MV-4-11 (cell line): ENCODE measurements around the gene MMP14.

Experiments used
- DNase-seq: peaks from one replicate; lab custom pipeline; 2025; lab: John Stamatoyannopoulos, UW

Gene MMP14

DNA sequence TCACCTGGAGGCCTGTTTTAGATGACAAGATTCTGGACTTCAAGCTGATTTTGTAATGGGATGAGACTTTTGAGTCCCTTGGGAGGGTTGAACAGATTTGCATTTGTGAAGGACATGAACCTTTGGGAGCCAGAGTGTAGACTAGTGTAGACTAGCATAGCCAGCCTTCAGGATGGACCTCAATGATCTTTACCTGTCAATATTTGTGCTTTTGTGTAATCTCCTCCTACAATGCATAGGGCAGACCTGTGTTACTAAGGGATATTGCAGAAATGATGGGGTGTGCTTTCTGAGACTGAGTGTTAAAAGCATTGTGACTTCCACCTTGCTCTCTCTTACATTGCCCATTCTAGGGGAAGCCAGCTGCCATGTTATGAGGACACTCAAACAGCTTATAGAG lies 25.3 kb downstream of the MMP14 start:
- DNase-seq, result no peak

GRCh38 chr14:22864979-22865378 lies 28.6 kb downstream of the MMP14 start:
- no peak for DNase-seq

DNA sequence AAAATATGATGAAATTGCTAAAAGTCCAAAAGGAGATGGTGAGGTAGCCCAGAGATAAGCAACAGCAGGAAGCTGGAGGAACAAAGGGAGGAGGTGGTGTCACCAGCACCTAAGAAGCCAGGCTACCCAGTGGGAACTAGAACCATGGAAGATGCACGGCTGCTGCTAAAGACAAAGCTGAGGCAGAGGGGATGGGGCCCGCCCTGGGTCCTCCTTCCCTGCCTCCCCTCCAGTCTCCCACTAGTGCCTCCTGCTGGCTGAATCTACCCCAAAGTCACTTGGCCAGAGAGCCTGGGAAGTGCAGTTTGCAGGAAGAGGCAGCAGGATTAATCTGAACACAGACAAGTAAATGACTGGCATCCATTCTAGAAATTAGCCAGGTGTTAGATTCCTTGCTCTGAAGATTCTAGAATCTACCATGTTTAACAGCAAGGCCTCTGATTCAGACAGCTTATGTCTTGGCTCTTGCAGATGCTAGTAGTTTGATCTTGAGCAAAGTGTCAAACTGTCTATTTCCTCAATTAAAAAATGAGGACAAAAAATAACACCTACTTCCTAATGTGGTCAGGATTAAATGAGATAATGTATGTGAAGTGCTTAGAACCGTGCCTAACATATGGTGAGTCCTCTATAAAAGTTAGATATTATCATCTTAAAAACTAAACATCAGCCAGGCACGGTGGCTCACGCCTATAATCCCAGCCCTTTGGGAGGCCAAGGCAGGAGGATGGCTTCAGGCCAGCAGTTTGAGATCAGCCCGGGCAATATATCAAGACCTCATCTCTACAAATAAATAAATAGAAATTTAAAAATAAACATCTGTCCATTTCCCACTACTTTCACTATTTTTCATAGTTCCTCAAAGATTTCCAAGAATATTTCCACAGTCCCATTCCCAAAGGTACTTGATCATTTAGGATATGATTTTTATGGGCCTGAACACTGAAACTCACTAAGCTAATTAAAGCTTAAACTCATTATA lies 29.3 kb downstream of the MMP14 start:
- DNase-seq, result no peak

DNA sequence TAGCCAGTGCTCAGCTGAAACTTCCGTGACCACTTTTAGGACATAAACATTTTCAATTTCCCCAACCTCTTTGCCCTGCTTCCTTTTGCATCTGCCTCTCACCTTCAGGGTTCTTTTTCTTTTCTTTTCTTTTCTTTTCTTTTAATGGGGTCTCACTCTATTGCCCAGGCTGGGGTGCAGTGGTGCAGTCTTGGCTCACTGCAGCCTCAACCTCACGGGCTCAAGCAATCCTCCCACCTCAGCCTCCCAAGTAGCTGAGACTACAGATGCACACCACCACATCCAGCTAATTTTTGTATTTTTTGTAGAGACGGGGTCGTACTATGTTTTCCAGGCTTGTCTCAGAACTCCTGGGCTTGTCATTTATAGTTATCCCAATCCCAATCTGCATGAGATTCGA lies 30.5 kb downstream of the MMP14 start:
- DNase-seq, result no peak

GRCh38 chr14:22870811-22871223 lies 34.4 kb downstream of the MMP14 start:
- DNase-seq, result peak; percentile 53

GRCh38 chr14:22871224-22872032 lies 35.0 kb downstream of the MMP14 start, which contains the start of gene LRP10:
Gene LRP10 (plus strand): TSS chr14:22871740. CDS start chr14:22872304, 564 bp downstream.
- peak; percentile 78 for DNase-seq

DNA sequence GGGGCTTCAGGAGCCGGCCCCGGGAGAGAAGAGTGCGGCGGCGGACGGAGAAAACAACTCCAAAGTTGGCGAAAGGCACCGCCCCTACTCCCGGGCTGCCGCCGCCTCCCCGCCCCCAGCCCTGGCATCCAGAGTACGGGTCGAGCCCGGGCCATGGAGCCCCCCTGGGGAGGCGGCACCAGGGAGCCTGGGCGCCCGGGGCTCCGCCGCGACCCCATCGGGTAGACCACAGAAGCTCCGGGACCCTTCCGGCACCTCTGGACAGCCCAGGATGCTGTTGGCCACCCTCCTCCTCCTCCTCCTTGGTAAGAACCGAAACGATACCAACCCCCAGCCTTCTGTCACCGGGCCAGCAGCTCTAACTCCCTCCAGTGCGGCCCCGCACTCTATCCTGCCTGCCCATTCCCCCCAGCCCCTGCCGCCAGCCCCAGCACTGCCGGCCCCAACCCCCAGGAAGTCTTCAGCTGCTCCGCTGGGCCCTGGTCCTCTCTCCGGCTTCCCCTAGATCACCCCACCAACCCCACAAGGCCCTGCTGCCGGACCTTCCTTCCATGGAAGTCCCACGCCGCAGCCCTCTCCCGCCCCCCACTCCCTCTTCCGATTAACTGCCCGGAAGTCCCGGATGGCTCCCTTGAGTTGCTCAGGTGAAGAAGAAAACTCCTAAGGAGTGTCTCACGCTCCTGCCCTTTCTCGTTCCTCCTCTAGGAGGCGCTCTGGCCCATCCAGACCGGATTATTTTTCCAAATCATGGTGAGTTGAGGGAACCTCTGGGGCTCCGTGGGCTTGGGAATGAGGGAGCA lies 35.8 kb downstream of the MMP14 start:
- DNase-seq, result peak; percentile 27

DNA sequence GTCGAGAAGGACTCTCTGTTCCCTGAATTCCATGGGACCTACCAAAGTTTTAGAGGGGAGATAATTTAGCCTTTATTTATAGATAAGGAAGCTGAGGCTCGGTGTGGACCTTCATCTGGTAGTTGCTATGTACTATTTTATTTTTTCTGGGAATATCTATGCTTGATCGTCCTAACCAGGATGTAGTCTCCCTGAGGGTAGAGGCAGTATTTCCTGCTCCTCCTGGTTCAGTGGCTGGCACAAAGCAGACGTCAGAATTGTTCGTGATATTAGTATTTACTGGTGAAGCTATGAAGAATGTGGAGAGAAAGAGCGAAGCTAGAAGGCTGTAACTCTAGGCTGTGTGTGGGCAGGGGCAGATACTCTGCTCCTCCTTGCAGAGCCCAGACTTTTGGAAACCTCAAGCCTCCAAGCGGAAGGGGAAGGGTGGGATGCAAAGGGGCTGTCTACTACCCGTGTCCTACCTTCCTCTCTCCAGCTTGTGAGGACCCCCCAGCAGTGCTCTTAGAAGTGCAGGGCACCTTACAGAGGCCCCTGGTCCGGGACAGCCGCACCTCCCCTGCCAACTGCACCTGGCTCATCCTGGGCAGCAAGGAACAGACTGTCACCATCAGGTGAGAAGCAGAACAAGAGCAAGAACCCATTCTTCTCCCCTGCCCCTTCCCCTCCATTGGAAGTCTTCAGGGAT lies 36.6 kb downstream of the MMP14 start:
- no peak for DNase-seq

DNA sequence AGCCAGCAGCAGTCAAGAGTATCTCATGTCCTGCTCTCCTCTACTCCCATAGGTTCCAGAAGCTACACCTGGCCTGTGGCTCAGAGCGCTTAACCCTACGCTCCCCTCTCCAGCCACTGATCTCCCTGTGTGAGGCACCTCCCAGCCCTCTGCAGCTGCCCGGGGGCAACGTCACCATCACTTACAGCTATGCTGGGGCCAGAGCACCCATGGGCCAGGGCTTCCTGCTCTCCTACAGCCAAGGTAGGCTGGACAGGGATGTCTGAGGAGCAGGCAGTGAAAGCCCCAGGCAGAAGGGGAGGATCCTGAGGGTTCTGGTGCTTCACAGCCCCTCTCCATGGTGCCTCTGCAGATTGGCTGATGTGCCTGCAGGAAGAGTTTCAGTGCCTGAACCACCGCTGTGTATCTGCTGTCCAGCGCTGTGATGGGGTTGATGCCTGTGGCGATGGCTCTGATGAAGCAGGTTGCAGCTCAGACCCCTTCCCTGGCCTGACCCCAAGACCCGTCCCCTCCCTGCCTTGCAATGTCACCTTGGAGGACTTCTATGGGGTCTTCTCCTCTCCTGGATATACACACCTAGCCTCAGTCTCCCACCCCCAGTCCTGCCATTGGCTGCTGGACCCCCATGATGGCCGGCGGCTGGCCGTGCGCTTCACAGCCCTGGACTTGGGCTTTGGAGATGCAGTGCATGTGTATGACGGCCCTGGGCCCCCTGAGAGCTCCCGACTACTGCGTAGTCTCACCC lies 38.8 kb downstream of the MMP14 start:
- no peak for DNase-seq

DNA sequence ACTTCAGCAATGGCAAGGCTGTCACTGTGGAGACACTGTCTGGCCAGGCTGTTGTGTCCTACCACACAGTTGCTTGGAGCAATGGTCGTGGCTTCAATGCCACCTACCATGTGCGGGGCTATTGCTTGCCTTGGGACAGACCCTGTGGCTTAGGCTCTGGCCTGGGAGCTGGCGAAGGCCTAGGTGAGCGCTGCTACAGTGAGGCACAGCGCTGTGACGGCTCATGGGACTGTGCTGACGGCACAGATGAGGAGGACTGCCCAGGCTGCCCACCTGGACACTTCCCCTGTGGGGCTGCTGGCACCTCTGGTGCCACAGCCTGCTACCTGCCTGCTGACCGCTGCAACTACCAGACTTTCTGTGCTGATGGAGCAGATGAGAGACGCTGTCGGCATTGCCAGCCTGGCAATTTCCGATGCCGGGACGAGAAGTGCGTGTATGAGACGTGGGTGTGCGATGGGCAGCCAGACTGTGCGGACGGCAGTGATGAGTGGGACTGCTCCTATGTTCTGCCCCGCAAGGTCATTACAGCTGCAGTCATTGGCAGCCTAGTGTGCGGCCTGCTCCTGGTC lies 39.4 kb downstream of the MMP14 start:
- no peak for DNase-seq

GRCh38 chr14:22877000-22877501 lies 40.7 kb downstream of the MMP14 start:
- DNase-seq, result no peak

DNA sequence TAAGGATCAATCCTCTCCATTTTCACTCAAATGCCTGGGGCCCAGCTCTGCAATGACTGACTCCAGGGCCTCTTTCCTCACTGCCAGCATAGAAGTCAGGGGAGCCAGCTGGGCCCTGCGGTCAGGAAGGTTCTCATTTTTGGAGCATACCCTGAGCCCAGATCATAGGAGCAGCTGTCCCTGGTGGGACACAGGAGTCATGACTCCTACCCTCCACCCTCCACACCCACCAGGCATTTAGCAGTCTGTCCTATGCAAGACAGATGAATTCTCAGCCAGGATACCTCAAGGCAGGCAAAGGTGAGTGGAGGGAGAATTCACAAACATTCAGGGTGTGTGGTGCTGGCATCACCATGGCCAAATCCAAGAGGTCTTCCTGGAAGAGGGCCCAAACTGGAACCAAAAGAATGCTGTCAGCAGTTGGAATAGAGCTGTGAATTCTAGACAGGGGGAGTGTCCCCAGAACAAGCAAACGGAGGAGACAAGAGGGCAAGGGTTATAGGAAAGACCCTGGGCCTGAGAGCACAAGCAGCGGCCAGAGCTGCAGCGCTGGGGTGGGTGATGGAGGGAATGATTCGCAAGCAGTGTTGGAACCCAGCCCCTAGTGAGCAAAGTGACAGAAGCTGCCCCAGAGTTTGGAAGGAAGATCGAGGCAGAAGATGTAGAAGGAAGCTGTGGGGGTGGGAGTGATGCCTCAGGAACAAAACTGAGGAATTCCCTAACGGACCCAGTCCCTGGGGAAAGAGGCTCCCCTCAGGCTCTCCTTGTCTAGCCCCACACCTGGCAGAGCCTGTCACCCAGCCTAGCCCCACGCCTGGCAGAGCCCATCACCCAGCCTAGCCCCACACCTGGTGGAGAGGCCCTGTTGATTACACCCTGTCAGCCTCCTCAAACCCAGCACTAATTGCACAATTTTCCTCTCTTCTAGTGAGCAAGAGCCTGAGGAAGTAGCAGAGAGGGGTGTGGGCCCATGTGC lies 42.2 kb downstream of the MMP14 start:
- DNase-seq, result no peak

- DNase-seq, result no peak
Measured at GRCh38 chr14:22882064-22882463, 45.7 kb downstream of the MMP14 start.

- no peak for DNase-seq
Measured at GRCh38 chr14:22882529-22883172, 46.3 kb downstream of the MMP14 start.

GRCh38 chr14:22883173-22883976 lies 47.0 kb downstream of the MMP14 start, which contains the start of gene REM2:
Gene REM2 (plus strand): TSS chr14:22883222. CDS start chr14:22883288, 66 bp downstream.
- DNase-seq, result no peak

- DNase-seq, result peak; percentile 34
Measured at GRCh38 chr14:22884076-22884737, 47.8 kb downstream of the MMP14 start.
